Activated effector memory CD4-positive, alpha-beta T cell treated with anti-CD3 and anti-CD28 coated beads, Interleukin-2, amount 50 U/mL, for 16 hours (primary cell): ENCODE results near the gene CD33.
"Not testable (repeated sequence)": the region's sequence is repeated elsewhere in the genome, so short reads cannot be mapped to it uniquely, and the experiment has no call there.

Experiments
- DNase-seq: peaks from one replicate; pipeline ENCODE4 v3.0.0-alpha.2; 2020

The CD33 gene

GRCh38 chr19:51210874-51211361 is 14.0 kb upstream of the CD33 start:
- DNase-seq, result not testable (repeated sequence)

- DNase-seq, result no peak
Measured at GRCh38 chr19:51211833-51212232, 13.0 kb upstream of the CD33 start.

- DNase-seq, result no peak
Measured at GRCh38 chr19:51219307-51219706, 5.6 kb upstream of the CD33 start.

- no peak for DNase-seq
Measured at GRCh38 chr19:51219971-51220370, 4.9 kb upstream of the CD33 start.

- no peak for DNase-seq
Measured at GRCh38 chr19:51220996-51221395, 3.9 kb upstream of the CD33 start.

- no peak for DNase-seq
Measured at GRCh38 chr19:51224163-51224641, 678 bp upstream of the CD33 start.

- no peak for DNase-seq
Measured at GRCh38 chr19:51226067-51226466, 1.2 kb downstream of the CD33 start.

GRCh38 chr19:51227326-51227725 is 2.4 kb downstream of the CD33 start:
- DNase-seq, result no peak

GRCh38 chr19:51227966-51228365 is 3.1 kb downstream of the CD33 start:
- no peak for DNase-seq

GRCh38 chr19:51240866-51241265 is 16.0 kb downstream of the CD33 start:
- no peak for DNase-seq

- DNase-seq, result no peak
Measured at GRCh38 chr19:51242881-51243630, 18.2 kb downstream of the CD33 start.

- DNase-seq, result no peak
Measured at GRCh38 chr19:51246164-51246552, 21.3 kb downstream of the CD33 start.

- DNase-seq, result no peak
Measured at GRCh38 chr19:51247972-51248590, 23.2 kb downstream of the CD33 start.

GRCh38 chr19:51250786-51251467 is 26.0 kb downstream of the CD33 start, which contains the start of gene SIGLECL1:
TSS of gene SIGLECL1 (plus strand) at chr19:51251080. CDS start at chr19:51264073, 12,993 bp downstream.
- DNase-seq, result no peak

- no peak for DNase-seq
Measured at GRCh38 chr19:51251468-51251820, 26.6 kb downstream of the CD33 start.

- no peak for DNase-seq
Measured at GRCh38 chr19:51252306-51253079, 27.6 kb downstream of the CD33 start.

GRCh38 chr19:51253088-51253806 is 28.4 kb downstream of the CD33 start:
- no peak for DNase-seq

- no peak for DNase-seq
Measured at GRCh38 chr19:51256155-51256625, 31.3 kb downstream of the CD33 start.

GRCh38 chr19:51257471-51257870 is 32.6 kb downstream of the CD33 start:
- DNase-seq, result no peak

GRCh38 chr19:51258165-51259160 is 33.6 kb downstream of the CD33 start:
- no peak for DNase-seq
